ENCODE data around the gene ZNF594.
"Not testable (repeated sequence)": the region's sequence is repeated elsewhere in the genome, so short reads cannot be mapped to it uniquely, and the experiment has no call there.

ZNF594 gene

GRCh38 chr17:5135131-5135712 lies 56.4 kb downstream of the ZNF594 start:
- H3K27me3 Mint-ChIP-seq; H3K9me3 Mint-ChIP-seq; H3K4me1 Mint-ChIP-seq (ENCODE audit: low read depth); H3K27ac Mint-ChIP-seq; H3K4me3 Mint-ChIP-seq; H3K36me3 Mint-ChIP-seq (ENCODE audit: low read depth): not testable (repeated sequence)

- H3K27me3 Mint-ChIP-seq; H3K4me3 Mint-ChIP-seq; H3K4me1 Mint-ChIP-seq (ENCODE audit: low read depth); H3K27ac Mint-ChIP-seq; H3K36me3 Mint-ChIP-seq (ENCODE audit: low read depth); H3K9me3 Mint-ChIP-seq: not testable (repeated sequence)
These were observed 57.1 kb downstream of the ZNF594 start for GRCh38 chr17:5134571-5134970.

GRCh38 chr17:5133961-5134360 lies 57.7 kb downstream of the ZNF594 start:
- H3K27me3 Mint-ChIP-seq; H3K4me1 Mint-ChIP-seq (ENCODE audit: low read depth); H3K27ac Mint-ChIP-seq; H3K36me3 Mint-ChIP-seq (ENCODE audit: low read depth); H3K9me3 Mint-ChIP-seq; H3K4me3 Mint-ChIP-seq: not testable (repeated sequence)

GRCh38 chr17:5133311-5133710 lies 58.4 kb downstream of the ZNF594 start:
- Mint-ChIP-seq H3K4me3 (no peak overlapping the region), H3K36me3 (ENCODE audit: low read depth) (no peaks in the 10 kb centered on the region), H3K27me3 (no peaks in the 10 kb centered on the region), H3K4me1 (ENCODE audit: low read depth) (no peaks in the 10 kb centered on the region), H3K27ac (no peak overlapping the region), H3K9me3 (no peaks in the 10 kb centered on the region)

GRCh38 chr17:5132503-5133225 lies 59.0 kb downstream of the ZNF594 start:
- H3K27me3 Mint-ChIP-seq; H3K36me3 Mint-ChIP-seq (ENCODE audit: low read depth); H3K4me1 Mint-ChIP-seq (ENCODE audit: low read depth); H3K9me3 Mint-ChIP-seq; H3K27ac Mint-ChIP-seq; H3K4me3 Mint-ChIP-seq: not testable (repeated sequence)

GRCh38 chr17:5131799-5132502 lies 59.7 kb downstream of the ZNF594 start:
- not testable (repeated sequence) for H3K4me3 Mint-ChIP-seq; H3K36me3 Mint-ChIP-seq (ENCODE audit: low read depth); H3K9me3 Mint-ChIP-seq; H3K4me1 Mint-ChIP-seq (ENCODE audit: low read depth); H3K27me3 Mint-ChIP-seq; H3K27ac Mint-ChIP-seq

- H3K4me3 Mint-ChIP-seq, result no peak overlapping the region
- peaks cover 8% of the 10 kb centered on the region for H3K27me3 Mint-ChIP-seq
- no peaks in the 10 kb centered on the region for H3K9me3 Mint-ChIP-seq
- no peaks in the 10 kb centered on the region for H3K36me3 Mint-ChIP-seq (ENCODE audit: low read depth)
- H3K4me1 Mint-ChIP-seq (ENCODE audit: low read depth), result no peaks in the 10 kb centered on the region
- H3K27ac Mint-ChIP-seq, result no peak overlapping the region
These were observed 60.4 kb downstream of the ZNF594 start for GRCh38 chr17:5131146-5131715.

GRCh38 chr17:5130687-5131086 lies 61.0 kb downstream of the ZNF594 start:
- not testable (repeated sequence) for H3K36me3 Mint-ChIP-seq (ENCODE audit: low read depth); H3K27ac Mint-ChIP-seq; H3K4me3 Mint-ChIP-seq; H3K4me1 Mint-ChIP-seq (ENCODE audit: low read depth); H3K9me3 Mint-ChIP-seq; H3K27me3 Mint-ChIP-seq

- not testable (repeated sequence) for H3K27me3 Mint-ChIP-seq
These were observed 61.4 kb downstream of the ZNF594 start for GRCh38 chr17:5130261-5130660.

GRCh38 chr17:5129770-5130169 lies 61.9 kb downstream of the ZNF594 start:
- not testable (repeated sequence) for H3K9me3 Mint-ChIP-seq; H3K4me1 Mint-ChIP-seq (ENCODE audit: low read depth); H3K36me3 Mint-ChIP-seq (ENCODE audit: low read depth); H3K4me3 Mint-ChIP-seq; H3K27me3 Mint-ChIP-seq; H3K27ac Mint-ChIP-seq

More at GRCh38 chr17:5130261-5130660, 61.4 kb downstream of the ZNF594 start:
- not testable (repeated sequence) for H3K36me3 Mint-ChIP-seq (ENCODE audit: low read depth); H3K9me3 Mint-ChIP-seq; H3K4me3 Mint-ChIP-seq; H3K27ac Mint-ChIP-seq; H3K4me1 Mint-ChIP-seq (ENCODE audit: low read depth)

Data from stimulated activated naive CD8-positive, alpha-beta T cell treated with anti-CD3 and anti-CD28 coated beads, Interleukin-15, Interleukin-2, amounts not matched to agents 100 ng/mL and 50 ng/mL, for 24 hours (primary cell).